A549 (cell line): ENCODE measurements around the gene UGT1A5.

ENCODE experiments used
- BHLHE40 ChIP-seq: IDR thresholded peaks from 2 replicates; pipeline ENCODE4 v1.6.1; 2012; ENCODE audit warnings: low read depth, low read length, inconsistent platforms
- CHD2 ChIP-seq: fragments of 150-350 bp; IDR thresholded peaks from 2 replicates; pipeline ENCODE4 v1.6.1; 2014; ENCODE audit warnings: low read length; ENCODE audit not compliant: partially characterized antibody
- CTCF ChIP-seq: fragments of >200 bp; sonication (Bioruptor Twin); formaldehyde crosslinking; IDR thresholded peaks from 3 replicates; pipeline ENCODE4 v1.5.1; 2016
- ELK1 ChIP-seq: fragments of 150-350 bp; IDR thresholded peaks from 2 replicates; pipeline ENCODE4 v1.6.1; 2014; ENCODE audit warnings: low read depth, mild to moderate bottlenecking, low read length
- FOSB ChIP-seq: fragments of 250-450 bp; sonication (Bioruptor Pico); IDR thresholded peaks from 2 replicates; pipeline ENCODE4 v1.5.0; 2020; ENCODE audit warnings: mild to moderate bottlenecking, moderate library complexity
- FOSL2 ChIP-seq, 2 experiments: fragments of 450-650 bp in 1 of 2; fragments of >200 bp in 1 of 2; sonication (Bioruptor Twin) in 1 of 2; formaldehyde crosslinking; IDR thresholded peaks; 2 replicates each; pipeline versions ENCODE4 v1.5.0 to v1.6.1; 2016 to 2020; ENCODE audit warnings: mild to moderate bottlenecking in 1 of 2, moderate library complexity in 1 of 2
- HDAC2 ChIP-seq: fragments of 200-600 bp; sonication (generic); IDR thresholded peaks from 2 replicates; pipeline ENCODE4 v1.6.1; 2016
- KDM1A ChIP-seq: fragments of 200-600 bp; sonication (generic); IDR thresholded peaks from 2 replicates; pipeline ENCODE4 v1.6.1; 2016; ENCODE audit warnings: low read depth, mild to moderate bottlenecking
- POLR2A ChIP-seq: IDR thresholded peaks from 2 replicates; pipeline ENCODE4 v1.6.1; 2012; ENCODE audit warnings: mild to moderate bottlenecking, low read length
- REST ChIP-seq: fragments of 200-600 bp; sonication (generic); IDR thresholded peaks from 2 replicates; pipeline ENCODE4 v1.6.1; 2016; ENCODE audit warnings: antibody characterized with exemption, mild to moderate bottlenecking, moderate library complexity
- RFX5 ChIP-seq: fragments of 450-650 bp; IDR thresholded peaks from 2 replicates; pipeline ENCODE4 v1.7.1; 2014; ENCODE audit warnings: antibody characterized with exemption, mild to moderate bottlenecking, moderate library complexity
- USF2 ChIP-seq: fragments of 450-650 bp; IDR thresholded peaks from 2 replicates; pipeline ENCODE4 v1.6.1; 2014; ENCODE audit warnings: antibody characterized with exemption

- TF ChIP-seq USF2 (no peak), POLR2A (no peak), BHLHE40 (no peak), RFX5 (no peak), CTCF (no peak), CHD2 (no peak), REST (no peak), FOSL2 (IDR thresholded peaks at IDR 0.05) (no peak), FOSL2 (CRISPR knock-in tag; IDR thresholded peaks at IDR 0.05) (no peak), KDM1A (no peak), ELK1 (no peak), FOSB (no peak), HDAC2 (no peak)
Measured at GRCh38 chr2:233702238-233702637, 10.5 kb upstream of the UGT1A5 start.
